Epithelial cell of esophagus (primary cell): ENCODE measurements around the gene SNIP1.
A peak's percentile ranks its signal among the peaks of the same experiment; 100 is the strongest.
"Not testable (repeated sequence)": the region's sequence is repeated elsewhere in the genome, so short reads cannot be mapped to it uniquely, and the experiment has no call there.

Experiments used
- DNase-seq: peaks from one replicate; pipeline ENCODE4 v3.0.0; 2010; ENCODE audit warnings: low read depth
- H3K4me3 ChIP-seq: 2 replicates; pipeline ENCODE4 v1.5.1; 2011; ENCODE audit warnings: mild to moderate bottlenecking, low read length, control low read depth
- CTCF ChIP-seq: IDR thresholded peaks from 2 replicates; pipeline ENCODE4 v1.5.1; 2011; ENCODE audit warnings: low read depth, mild to moderate bottlenecking, low read length, control low read depth, inconsistent platforms; ENCODE audit not compliant: insufficient read depth; ENCODE audit errors: missing control alignments

Gene SNIP1

GRCh38 chr1:37564892-37565291 is 10.8 kb upstream of the SNIP1 start:
- TF ChIP-seq CTCF = no peak
- no peak for DNase-seq

GRCh38 chr1:37562984-37563383 is 8.9 kb upstream of the SNIP1 start:
- no peak for DNase-seq
- H3K4me3 ChIP-seq = no peak overlapping the region
- TF ChIP-seq CTCF = no peak

More at GRCh38 chr1:37564892-37565291, 10.8 kb upstream of the SNIP1 start:
- H3K4me3 ChIP-seq = no peak overlapping the region

GRCh38 chr1:37561133-37562132 is 7.3 kb upstream of the SNIP1 start:
- peak; percentile 33 for DNase-seq
- TF ChIP-seq CTCF = peak; percentile 52

GRCh38 chr1:37560401-37561132 is 6.5 kb upstream of the SNIP1 start:
- TF ChIP-seq CTCF = no peak
- no peak overlapping the region for H3K4me3 ChIP-seq
- DNase-seq = no peak

More at GRCh38 chr1:37561133-37562132, 7.3 kb upstream of the SNIP1 start:
- no peak overlapping the region for H3K4me3 ChIP-seq

- not testable (repeated sequence) for DNase-seq, H3K4me3 ChIP-seq
Measured at GRCh38 chr1:37559957-37560379, 5.9 kb upstream of the SNIP1 start.

- TF ChIP-seq CTCF = no peak
- no peak overlapping the region for H3K4me3 ChIP-seq
- DNase-seq = no peak
Measured at GRCh38 chr1:37559080-37559479, 5.0 kb upstream of the SNIP1 start.

GRCh38 chr1:37558411-37558810 is 4.3 kb upstream of the SNIP1 start:
- no peak for TF ChIP-seq CTCF
- no peak overlapping the region for H3K4me3 ChIP-seq
- no peak for DNase-seq
